HepG2 (cell line): ENCODE data around the gene STX2. TPM values are rescaled to one million over a fixed set of nuclear protein-coding genes. Genes with fewer than 3 reads are reported as not detected.

Experiments used
- ARNT ChIP-seq: fragments of 450-650 bp; IDR thresholded peaks from 2 replicates; pipeline ENCODE4 v1.6.1; 2017
- BHLHE40 ChIP-seq: IDR thresholded peaks from 2 replicates; pipeline ENCODE4 v1.6.1; 2011; ENCODE audit warnings: low read length, improper control_type of control experiment
- CEBPB ChIP-seq: IDR thresholded peaks from 2 replicates; pipeline ENCODE4 v1.6.1; 2011; ENCODE audit warnings: low read depth, low read length, improper control_type of control experiment, borderline replicate concordance
- EEA1 ChIP-seq: sonication (generic); formaldehyde crosslinking; IDR thresholded peaks from 2 replicates; pipeline ENCODE4 v1.5.1; 2020; ENCODE audit warnings: mild to moderate bottlenecking, missing genetic modification reagents, borderline replicate concordance
- FOXC1 ChIP-seq: sonication (generic); formaldehyde crosslinking; IDR thresholded peaks from 2 replicates; pipeline ENCODE4 v1.8.0; 2022; ENCODE audit warnings: mild to moderate bottlenecking, missing genetic modification reagents, borderline replicate concordance
- GTF3A ChIP-seq: sonication (generic); formaldehyde crosslinking; conservative IDR thresholded peaks from 2 replicates; pipeline ENCODE4 v1.4.0; 2020; ENCODE audit warnings: mild to moderate bottlenecking, missing genetic modification reagents
- HMGA1 ChIP-seq: sonication (generic); formaldehyde crosslinking; conservative IDR thresholded peaks from 2 replicates; pipeline ENCODE4 v1.4.0; 2020; ENCODE audit warnings: missing genetic modification reagents
- HNRNPL ChIP-seq: fragments of 200-400 bp; formaldehyde crosslinking; IDR thresholded peaks from 2 replicates; pipeline ENCODE4 v1.6.1; 2017; ENCODE audit warnings: mild to moderate bottlenecking, low read depth, low read length
- HOXA3 ChIP-seq: sonication (generic); formaldehyde crosslinking; IDR thresholded peaks from 2 replicates; pipeline ENCODE4 v1.5.0; 2020; ENCODE audit warnings: missing genetic modification reagents
- JARID2 ChIP-seq: sonication (generic); formaldehyde crosslinking; IDR thresholded peaks from 2 replicates; pipeline ENCODE4 v1.8.1; 2023; ENCODE audit warnings: missing genetic modification reagents, inconsistent platforms; ENCODE audit not compliant: insufficient replicate concordance
- LBX2 ChIP-seq: sonication (generic); formaldehyde crosslinking; IDR thresholded peaks from 2 replicates; pipeline ENCODE4 v1.5.0; 2020; ENCODE audit warnings: missing genetic modification reagents, mild to moderate bottlenecking, borderline replicate concordance
- MAFG ChIP-seq: sonication (generic); formaldehyde crosslinking; IDR thresholded peaks from 2 replicates; pipeline ENCODE4 v1.5.1; 2020; ENCODE audit warnings: mild to moderate bottlenecking, missing genetic modification reagents
- SIX4 ChIP-seq: sonication (generic); formaldehyde crosslinking; IDR thresholded peaks from 2 replicates; pipeline ENCODE4 v1.4.0; 2020; ENCODE audit warnings: missing genetic modification reagents
- ZBTB1 ChIP-seq: sonication (generic); formaldehyde crosslinking; IDR thresholded peaks from 2 replicates; pipeline ENCODE4 v1.4.0; 2020; ENCODE audit warnings: missing genetic modification reagents, borderline replicate concordance
- ZBTB42 ChIP-seq: sonication (generic); formaldehyde crosslinking; IDR thresholded peaks from 2 replicates; pipeline ENCODE4 v1.5.0; 2020; ENCODE audit warnings: mild to moderate bottlenecking, missing genetic modification reagents
- ZNF101 ChIP-seq: sonication (generic); formaldehyde crosslinking; IDR thresholded peaks from 2 replicates; pipeline ENCODE4 v1.4.0; 2020; ENCODE audit warnings: mild to moderate bottlenecking, low read depth, missing genetic modification reagents, borderline replicate concordance
- ZNF629 ChIP-seq: sonication (generic); formaldehyde crosslinking; conservative IDR thresholded peaks from 2 replicates; pipeline ENCODE4 v1.5.0; 2020; ENCODE audit warnings: missing genetic modification reagents
- ZNF709 ChIP-seq: sonication (generic); formaldehyde crosslinking; IDR thresholded peaks from 2 replicates; pipeline ENCODE4 v1.5.0; 2020; ENCODE audit warnings: mild to moderate bottlenecking, missing genetic modification reagents
- ZNF740 ChIP-seq: sonication (generic); formaldehyde crosslinking; IDR thresholded peaks from 2 replicates; pipeline ENCODE4 v1.4.0; 2020; ENCODE audit warnings: missing genetic modification reagents
- ZNF800 ChIP-seq: sonication (generic); formaldehyde crosslinking; IDR thresholded peaks from 2 replicates; pipeline ENCODE4 v1.4.0; 2020; ENCODE audit warnings: missing genetic modification reagents
- polyA plus RNA-seq, 8 experiments: library from polyadenylated mRNA; depleted of rRNA in 3 of 8; stranded (reverse) in 7 of 8; unstranded in 1 of 8; fragments of >200 nt; fragmentation: Illumina TruSeq in 4 of 8; extraction: Trizol in 4 of 8; gene quantifications; 2 replicates each; pipeline versions ENCODE4 v1.2.1 to v1.2.3, GENCODE V29; 2011 to 2016; ENCODE audit warnings: low read depth in 4 of 8, missing spikeins in 1 of 8, mixed read lengths in 1 of 8; ENCODE audit not compliant: insufficient read depth in 1 of 8
- total RNA-seq, 5 experiments: library from RNA; depleted of rRNA; stranded (reverse); fragments of >200 nt; fragmentation: Illumina TruSeq; extraction: Trizol; gene quantifications; 2 replicates each; pipeline ENCODE4 v1.2.3, GENCODE V29; 2016; ENCODE audit warnings: low read depth in 1 of 5
- TF ChIP-seq, protein P1 (sequence below): IDR thresholded peaks from 2 replicates; pipeline ENCODE4 v1.6.1; 2018; ENCODE audit warnings: missing genetic modification reagents
- TF ChIP-seq, protein P2 (sequence below): IDR thresholded peaks from 2 replicates; pipeline ENCODE4 v1.6.1; 2016; ENCODE audit warnings: missing genetic modification reagents, missing compliant biosample characterization
- TF ChIP-seq, protein P3 (sequence below): IDR thresholded peaks from 2 replicates; pipeline ENCODE4 v1.6.1; 2016; ENCODE audit warnings: control low read depth
- TF ChIP-seq, protein P4 (sequence below): sonication (generic); formaldehyde crosslinking; IDR thresholded peaks from 2 replicates; pipeline ENCODE4 v1.8.1; 2023; ENCODE audit warnings: mild to moderate bottlenecking, missing genetic modification reagents
- TF ChIP-seq, protein P5 (sequence below): sonication (generic); formaldehyde crosslinking; IDR thresholded peaks from 2 replicates; pipeline ENCODE4 v1.5.1; 2020; ENCODE audit warnings: missing genetic modification reagents, mild to moderate bottlenecking, borderline replicate concordance

The STX2 gene
- total and polyA plus RNA-seq, 2 of the 13 experiments (the other 11 are each of a cell fraction or from before 2014, with no cell fraction given), result 13.4 to 25.1 TPM

DNA sequence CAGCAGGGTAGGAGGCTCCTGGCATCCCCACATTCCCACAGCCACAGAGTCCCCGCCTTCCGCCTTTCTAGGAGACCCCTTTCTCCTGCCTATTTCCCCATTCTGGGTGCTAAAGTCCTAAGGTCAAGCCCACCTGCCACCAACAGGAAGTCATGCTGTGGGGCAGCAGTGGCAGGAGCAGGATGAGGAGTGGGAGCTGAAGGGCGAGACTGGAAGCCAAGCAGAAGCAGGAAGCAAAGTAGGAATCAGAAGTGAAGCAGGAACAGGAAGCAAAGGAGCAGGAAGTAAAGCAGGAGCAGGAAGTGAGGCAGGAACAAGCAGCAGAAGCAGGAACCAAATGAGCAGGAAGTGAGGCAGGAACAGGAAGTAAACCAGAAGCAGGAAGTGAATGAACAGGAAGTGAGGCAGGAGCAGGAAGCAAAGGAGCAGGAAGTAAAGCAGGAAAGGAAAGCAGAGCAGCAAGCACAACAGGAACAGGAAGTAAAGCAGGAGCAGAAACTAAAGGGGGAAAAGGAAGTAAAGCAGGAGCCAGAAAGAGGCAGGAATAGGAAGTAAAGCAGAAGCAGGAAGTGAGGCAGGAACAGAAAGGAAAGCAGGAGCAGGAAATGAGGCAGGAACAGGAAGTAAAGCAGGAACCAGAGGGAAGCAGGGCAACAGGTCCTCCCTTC lies 84.7 kb downstream of the STX2 start (continued):
- TF ChIP-seq, protein P1, sequence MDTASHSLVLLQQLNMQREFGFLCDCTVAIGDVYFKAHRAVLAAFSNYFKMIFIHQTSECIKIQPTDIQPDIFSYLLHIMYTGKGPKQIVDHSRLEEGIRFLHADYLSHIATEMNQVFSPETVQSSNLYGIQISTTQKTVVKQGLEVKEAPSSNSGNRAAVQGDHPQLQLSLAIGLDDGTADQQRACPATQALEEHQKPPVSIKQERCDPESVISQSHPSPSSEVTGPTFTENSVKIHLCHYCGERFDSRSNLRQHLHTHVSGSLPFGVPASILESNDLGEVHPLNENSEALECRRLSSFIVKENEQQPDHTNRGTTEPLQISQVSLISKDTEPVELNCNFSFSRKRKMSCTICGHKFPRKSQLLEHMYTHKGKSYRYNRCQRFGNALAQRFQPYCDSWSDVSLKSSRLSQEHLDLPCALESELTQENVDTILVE (CRISPR knock-in tag), result no peak
- TF ChIP-seq ZNF740 (CRISPR knock-in tag), result no peak
- TF ChIP-seq FOXC1 (CRISPR knock-in tag), result no peak
- no peak for TF ChIP-seq HNRNPL
- no peak for TF ChIP-seq SIX4
- TF ChIP-seq ZNF629 (CRISPR knock-in tag), result no peak
- no peak for TF ChIP-seq JARID2 (CRISPR knock-in tag)
- TF ChIP-seq GTF3A (CRISPR knock-in tag), result no peak
- TF ChIP-seq LBX2 (CRISPR knock-in tag), result no peak
- no peak for TF ChIP-seq ZNF101 (CRISPR knock-in tag)
- no peak for TF ChIP-seq ZNF709 (CRISPR knock-in tag)
- TF ChIP-seq, protein P2, sequence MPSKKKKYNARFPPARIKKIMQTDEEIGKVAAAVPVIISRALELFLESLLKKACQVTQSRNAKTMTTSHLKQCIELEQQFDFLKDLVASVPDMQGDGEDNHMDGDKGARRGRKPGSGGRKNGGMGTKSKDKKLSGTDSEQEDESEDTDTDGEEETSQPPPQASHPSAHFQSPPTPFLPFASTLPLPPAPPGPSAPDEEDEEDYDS (CRISPR knock-in tag), result no peak
- TF ChIP-seq ARNT, result no peak
- TF ChIP-seq MAFG (CRISPR knock-in tag), result no peak
- no peak for TF ChIP-seq EEA1 (CRISPR knock-in tag)
- TF ChIP-seq ZNF800 (CRISPR knock-in tag), result no peak
- TF ChIP-seq HMGA1 (CRISPR knock-in tag), result no peak
- TF ChIP-seq BHLHE40, result no peak
- TF ChIP-seq ZBTB1 (CRISPR knock-in tag), result no peak
- TF ChIP-seq CEBPB, result no peak
- no peak for TF ChIP-seq HOXA3 (CRISPR knock-in tag)
- TF ChIP-seq, protein P3, sequence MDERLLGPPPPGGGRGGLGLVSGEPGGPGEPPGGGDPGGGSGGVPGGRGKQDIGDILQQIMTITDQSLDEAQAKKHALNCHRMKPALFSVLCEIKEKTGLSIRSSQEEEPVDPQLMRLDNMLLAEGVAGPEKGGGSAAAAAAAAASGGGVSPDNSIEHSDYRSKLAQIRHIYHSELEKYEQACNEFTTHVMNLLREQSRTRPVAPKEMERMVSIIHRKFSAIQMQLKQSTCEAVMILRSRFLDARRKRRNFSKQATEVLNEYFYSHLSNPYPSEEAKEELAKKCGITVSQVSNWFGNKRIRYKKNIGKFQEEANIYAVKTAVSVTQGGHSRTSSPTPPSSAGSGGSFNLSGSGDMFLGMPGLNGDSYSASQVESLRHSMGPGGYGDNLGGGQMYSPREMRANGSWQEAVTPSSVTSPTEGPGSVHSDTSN, result no peak
- no peak for TF ChIP-seq ZBTB42 (CRISPR knock-in tag)
- TF ChIP-seq, protein P4, sequence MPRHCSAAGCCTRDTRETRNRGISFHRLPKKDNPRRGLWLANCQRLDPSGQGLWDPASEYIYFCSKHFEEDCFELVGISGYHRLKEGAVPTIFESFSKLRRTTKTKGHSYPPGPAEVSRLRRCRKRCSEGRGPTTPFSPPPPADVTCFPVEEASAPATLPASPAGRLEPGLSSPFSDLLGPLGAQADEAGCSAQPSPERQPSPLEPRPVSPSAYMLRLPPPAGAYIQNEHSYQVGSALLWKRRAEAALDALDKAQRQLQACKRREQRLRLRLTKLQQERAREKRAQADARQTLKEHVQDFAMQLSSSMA (CRISPR knock-in tag), result no peak
- TF ChIP-seq, protein P5, sequence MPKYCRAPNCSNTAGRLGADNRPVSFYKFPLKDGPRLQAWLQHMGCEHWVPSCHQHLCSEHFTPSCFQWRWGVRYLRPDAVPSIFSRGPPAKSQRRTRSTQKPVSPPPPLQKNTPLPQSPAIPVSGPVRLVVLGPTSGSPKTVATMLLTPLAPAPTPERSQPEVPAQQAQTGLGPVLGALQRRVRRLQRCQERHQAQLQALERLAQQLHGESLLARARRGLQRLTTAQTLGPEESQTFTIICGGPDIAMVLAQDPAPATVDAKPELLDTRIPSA (CRISPR knock-in tag), result no peak
